ENCODE measurements around the gene NRG3.
A peak's percentile ranks its signal among the peaks of the same experiment; 100 is the strongest.

NRG3 gene

GRCh38 chr10:82251222-82251906 lies 376.4 kb downstream of the NRG3 start:
- Mint-ChIP-seq H3K4me3 (no peak overlapping the region), H3K9me3 (peaks cover 0 to 7% of the 10 kb centered on the region in 2 donors), H3K27ac (no peak overlapping the region), H3K36me3 (no peaks in the 10 kb centered on the region), H3K4me1 (no peaks in the 10 kb centered on the region), H3K27me3 (no peaks in the 10 kb centered on the region)
- DNase-seq (no peak), ATAC-seq (replicated peaks) (no peak)

- Mint-ChIP-seq H3K4me3 (no peak overlapping the region), H3K9me3 (peaks cover 0 to 7% of the 10 kb centered on the region in 2 donors), H3K36me3 (no peaks in the 10 kb centered on the region), H3K27me3 (no peaks in the 10 kb centered on the region), H3K27ac (no peak overlapping the region), H3K4me1 (no peaks in the 10 kb centered on the region)
- no peak for DNase-seq
- ATAC-seq (replicated peaks): no peak
Measured at GRCh38 chr10:82252081-82252480, 377.1 kb downstream of the NRG3 start.

GRCh38 chr10:82254237-82254636 lies 379.2 kb downstream of the NRG3 start:
- DNase-seq (no peak), ATAC-seq (replicated peaks) (no peak)
- Mint-ChIP-seq H3K4me1 (no peaks in the 10 kb centered on the region), H3K36me3 (no peaks in the 10 kb centered on the region), H3K27ac (no peak overlapping the region), H3K9me3 (peaks cover 0 to 7% of the 10 kb centered on the region in 2 donors), H3K27me3 (no peaks in the 10 kb centered on the region), H3K4me3 (no peak overlapping the region)

GRCh38 chr10:82256275-82256674 lies 381.3 kb downstream of the NRG3 start:
- Mint-ChIP-seq H3K27ac (no peak overlapping the region), H3K9me3 (peaks cover 0 to 8% of the 10 kb centered on the region in 2 donors), H3K4me3 (no peak overlapping the region), H3K27me3 (no peaks in the 10 kb centered on the region), H3K36me3 (no peaks in the 10 kb centered on the region), H3K4me1 (no peaks in the 10 kb centered on the region)
- ATAC-seq (replicated peaks): no peak
- no peak for DNase-seq

- H3K36me3 Mint-ChIP-seq: no peaks in the 10 kb centered on the region
- peaks cover 0 to 8% of the 10 kb centered on the region in 2 donors for H3K9me3 Mint-ChIP-seq
- DNase-seq (no peak), ATAC-seq (replicated peaks) (no peak)
- H3K27me3 Mint-ChIP-seq: no peaks in the 10 kb centered on the region
- no peaks in the 10 kb centered on the region for H3K4me1 Mint-ChIP-seq
- no peak overlapping the region for H3K4me3 Mint-ChIP-seq
- no peak overlapping the region for H3K27ac Mint-ChIP-seq
Measured at GRCh38 chr10:82266438-82266837, 391.4 kb downstream of the NRG3 start.

- no peak overlapping the region for H3K27ac Mint-ChIP-seq
- no peaks in the 10 kb centered on the region for H3K36me3 Mint-ChIP-seq
- no peak for ATAC-seq (replicated peaks)
- H3K4me3 Mint-ChIP-seq: no peak overlapping the region
- peaks cover 2 to 9% of the 10 kb centered on the region in 2 donors for H3K9me3 Mint-ChIP-seq
- no peaks in the 10 kb centered on the region for H3K4me1 Mint-ChIP-seq
- DNase-seq: no peak
- H3K27me3 Mint-ChIP-seq: no peaks in the 10 kb centered on the region
Measured at GRCh38 chr10:82267014-82267413, 392.0 kb downstream of the NRG3 start.

- Mint-ChIP-seq H3K4me3 (no peak overlapping the region), H3K27ac (no peak overlapping the region), H3K36me3 (no peaks in the 10 kb centered on the region), H3K9me3 (peaks cover 4 to 10% of the 10 kb centered on the region in 2 donors), H3K4me1 (no peaks in the 10 kb centered on the region), H3K27me3 (no peaks in the 10 kb centered on the region)
- DNase-seq: no peak
- no peak for ATAC-seq (replicated peaks)
Measured at GRCh38 chr10:82267465-82267864, 392.5 kb downstream of the NRG3 start.

GRCh38 chr10:82267960-82268359 lies 393.0 kb downstream of the NRG3 start:
- ATAC-seq (replicated peaks): no peak
- no peaks in the 10 kb centered on the region for H3K27me3 Mint-ChIP-seq
- DNase-seq: no peak
- H3K4me1 Mint-ChIP-seq: no peaks in the 10 kb centered on the region
- H3K36me3 Mint-ChIP-seq: no peaks in the 10 kb centered on the region
- no peak overlapping the region for H3K27ac Mint-ChIP-seq
- H3K4me3 Mint-ChIP-seq: no peak overlapping the region
- H3K9me3 Mint-ChIP-seq: peaks cover 4 to 10% of the 10 kb centered on the region in 2 donors

GRCh38 chr10:82277591-82277990 lies 402.6 kb downstream of the NRG3 start:
- H3K27ac Mint-ChIP-seq: no peak overlapping the region
- ATAC-seq (replicated peaks): no peak
- no peaks in the 10 kb centered on the region for H3K9me3 Mint-ChIP-seq
- no peak for DNase-seq
- H3K4me3 Mint-ChIP-seq: no peak overlapping the region
- no peaks in the 10 kb centered on the region for H3K27me3 Mint-ChIP-seq
- H3K36me3 Mint-ChIP-seq: no peaks in the 10 kb centered on the region
- peaks cover 2 to 10% of the 10 kb centered on the region in 2 donors for H3K4me1 Mint-ChIP-seq

- H3K9me3 Mint-ChIP-seq: no peaks in the 10 kb centered on the region
Measured at GRCh38 chr10:82278401-82279182, 403.6 kb downstream of the NRG3 start.

GRCh38 chr10:82282782-82283456 lies 407.9 kb downstream of the NRG3 start:
- Mint-ChIP-seq H3K4me1 (peaks cover 2 to 10% of the 10 kb centered on the region in 2 donors), H3K27me3 (no peaks in the 10 kb centered on the region), H3K27ac (no peak overlapping the region), H3K9me3 (no peaks in the 10 kb centered on the region), H3K36me3 (no peaks in the 10 kb centered on the region), H3K4me3 (no peak overlapping the region)
- no peak for ATAC-seq (replicated peaks)
- no peak for DNase-seq

More at GRCh38 chr10:82278401-82279182, 403.6 kb downstream of the NRG3 start:
- Mint-ChIP-seq H3K27ac (peak overlapping the region; percentile 2), H3K27me3 (no peaks in the 10 kb centered on the region), H3K4me1 (peaks cover 2 to 10% of the 10 kb centered on the region in 2 donors), H3K4me3 (no peak overlapping the region), H3K36me3 (no peaks in the 10 kb centered on the region)
- DNase-seq (no peak), ATAC-seq (replicated peaks) (peak in 1 of 2 donors; percentile 54)

- H3K36me3 Mint-ChIP-seq: no peaks in the 10 kb centered on the region
- H3K4me1 Mint-ChIP-seq: no peaks in the 10 kb centered on the region
- no peaks in the 10 kb centered on the region for H3K27me3 Mint-ChIP-seq
- no peaks in the 10 kb centered on the region for H3K9me3 Mint-ChIP-seq
- ATAC-seq (replicated peaks): no peak
- no peak overlapping the region for H3K27ac Mint-ChIP-seq
- no peak overlapping the region for H3K4me3 Mint-ChIP-seq
- no peak for DNase-seq
Measured at GRCh38 chr10:82284180-82284579, 409.2 kb downstream of the NRG3 start.

- Mint-ChIP-seq H3K9me3 (no peaks in the 10 kb centered on the region), H3K4me1 (no peaks in the 10 kb centered on the region), H3K27ac (no peak overlapping the region), H3K36me3 (no peaks in the 10 kb centered on the region), H3K4me3 (no peak overlapping the region), H3K27me3 (no peaks in the 10 kb centered on the region)
- no peak for DNase-seq
- ATAC-seq (replicated peaks): no peak
Measured at GRCh38 chr10:82288461-82288881, 413.5 kb downstream of the NRG3 start.

GRCh38 chr10:82289945-82290344 lies 415.0 kb downstream of the NRG3 start:
- H3K36me3 Mint-ChIP-seq: no peaks in the 10 kb centered on the region

More at GRCh38 chr10:82289945-82290344, 415.0 kb downstream of the NRG3 start:
- H3K4me1 Mint-ChIP-seq: no peaks in the 10 kb centered on the region
- ATAC-seq (replicated peaks) (no peak), DNase-seq (no peak)
- H3K27ac Mint-ChIP-seq: no peak overlapping the region
- H3K27me3 Mint-ChIP-seq: no peaks in the 10 kb centered on the region
- no peak overlapping the region for H3K4me3 Mint-ChIP-seq
- no peaks in the 10 kb centered on the region for H3K9me3 Mint-ChIP-seq
